Prostate gland (tissue), 2 donors: ENCODE data around the gene ZNF710.

Experiments
- CTCF ChIP-seq, 4 experiments: fragments of 200-600 bp in 2 of 4; fragments of 450-650 bp in 2 of 4; sonication (generic) in 2 of 4; IDR thresholded peaks; 1 replicate in 3 of 4; 2 replicates in 1 of 4; pipeline ENCODE4 v1.5.1; 2016 to 2019; ENCODE audit warnings: antibody characterized with exemption in 4 of 4, mild to moderate bottlenecking in 2 of 4, moderate library complexity in 2 of 4
- POLR2A ChIP-seq: fragments of 450-650 bp; IDR thresholded peaks from one replicate; pipeline ENCODE4 v1.6.1; 2016; ENCODE audit warnings: antibody characterized with exemption, mild to moderate bottlenecking

GRCh38 chr15:90074916-90075315 lies 73.8 kb downstream of the ZNF710 start:
- TF ChIP-seq CTCF (IDR thresholded peaks at IDR 0.05) (no peak), POLR2A (no peak)
